ENCODE results near the gene PHF13. TPM values are rescaled to one million over a fixed set of nuclear protein-coding genes. Genes with fewer than 3 reads are reported as not detected.

PHF13 gene
- total and polyA plus RNA-seq, 9 of the 15 experiments (the other 6 are each of a cell fraction or from before 2014, with no cell fraction given): 1.8 to 36.1 (median 11.7) TPM

- TF ChIP-seq ZFP91 (CRISPR knock-in tag; IDR thresholded peaks at IDR 0.05) (no peak), ZBTB7A (IDR thresholded peaks at IDR 0.05; ENCODE audit: borderline replicate concordance, control insufficient read depth, low read depth, low read length) (0 out of 2 replicates have a peak, but pooled peaks have one; percentile 13), L3MBTL2 (IDR thresholded peaks at IDR 0.05) (peak; percentile 79), BRF2 (IDR thresholded peaks at IDR 0.05; ENCODE audit: borderline replicate concordance, insufficient read depth, insufficient read length) (no peak), MNT (conservative IDR thresholded peaks at IDR 0.05) (peak; percentile 78 to 84), TCF7L2 (IDR thresholded peaks at IDR 0.05; ENCODE audit: low read depth, low read length) (no peak), BRF1 (IDR thresholded peaks at IDR 0.05; ENCODE audit: borderline replicate concordance, extremely low read depth, insufficient read length) (no peak), TGIF2 (CRISPR knock-in tag; IDR thresholded peaks at IDR 0.05) (no peak), STAG1 (CRISPR knock-in tag; IDR thresholded peaks at IDR 0.05; ENCODE audit: borderline replicate concordance) (no peak), KDM4B (IDR thresholded peaks at IDR 0.05; ENCODE audit: borderline replicate concordance in 2 of 2, low read depth in 1 of 2) (0 out of 4 replicates have a peak, but pooled peaks of 1 of the 2 experiments have one; percentile 58), POLR2AphosphoS5 (IDR thresholded peaks at IDR 0.05; ENCODE audit: control insufficient read depth, insufficient read depth, low read depth, low read length) (peak; percentile 86), SMAD2 (IDR thresholded peaks at IDR 0.05; ENCODE audit: low read depth, low read length) (no peak), ZNF347 (CRISPR knock-in tag; IDR thresholded peaks at IDR 0.05; ENCODE audit: low read depth) (no peak), SIN3A (IDR thresholded peaks at IDR 0.05; ENCODE audit: borderline replicate concordance in 2 of 2, control insufficient read depth in 1 of 2, low read depth in 2 of 2, low read length in 2 of 2) (peak; percentile 61 to 67; a peak in 1 of 4 replicates), MAX (CRISPR knock-in tag; IDR thresholded peaks at IDR 0.05) (peak; percentile 62; the same call in 1 of the 2 replicates), EWSR1 (IDR thresholded peaks at IDR 0.05; ENCODE audit: borderline replicate concordance, low read depth, partially characterized antibody) (no peak), E2F4 (CRISPR knock-in tag; IDR thresholded peaks at IDR 0.05; ENCODE audit: low read depth) (no peak), CREB3L1 (IDR thresholded peaks at IDR 0.05; ENCODE audit: borderline replicate concordance, low read depth) (no peak)
Measured at GRCh38 chr1:6579374-6580118, 34.0 kb upstream of the PHF13 start, which contains the start of gene ZBTB48 (continued).

All from K562 (cell line).